ENCODE results near the gene TBC1D7. TPM values are rescaled to one million over a fixed set of nuclear protein-coding genes. Genes with fewer than 3 reads are reported as not detected.
A peak's percentile ranks its signal among the peaks of the same experiment; 100 is the strongest.
"Not testable (repeated sequence)": the region's sequence is repeated elsewhere in the genome, so short reads cannot be mapped to it uniquely, and the experiment has no call there.

The TBC1D7 gene
- total RNA-seq, 1 donor from 2014 or later = 18.1 TPM

DNA sequence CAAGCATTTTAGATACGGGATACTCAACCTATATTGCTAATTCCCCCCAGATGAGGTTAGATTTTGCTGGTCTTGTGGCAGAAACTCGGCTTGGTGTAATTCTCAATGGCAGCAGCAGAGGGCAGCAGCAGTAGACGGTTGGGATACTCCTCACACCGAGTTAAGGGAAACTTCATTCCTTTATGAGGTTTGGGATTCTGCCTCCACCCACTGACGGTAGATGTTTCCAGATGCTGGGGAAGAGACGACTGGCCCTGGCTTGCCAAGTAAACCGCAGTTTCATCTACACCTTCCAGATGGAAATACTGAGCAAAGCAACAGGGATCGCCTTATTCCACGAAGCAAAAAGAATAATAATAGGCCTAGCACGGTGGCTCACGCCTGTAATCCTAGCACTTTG lies 8.2 kb upstream of the TBC1D7 start:
- intact Hi-C loops (cut with DNase I) = no loop called here

DNA sequence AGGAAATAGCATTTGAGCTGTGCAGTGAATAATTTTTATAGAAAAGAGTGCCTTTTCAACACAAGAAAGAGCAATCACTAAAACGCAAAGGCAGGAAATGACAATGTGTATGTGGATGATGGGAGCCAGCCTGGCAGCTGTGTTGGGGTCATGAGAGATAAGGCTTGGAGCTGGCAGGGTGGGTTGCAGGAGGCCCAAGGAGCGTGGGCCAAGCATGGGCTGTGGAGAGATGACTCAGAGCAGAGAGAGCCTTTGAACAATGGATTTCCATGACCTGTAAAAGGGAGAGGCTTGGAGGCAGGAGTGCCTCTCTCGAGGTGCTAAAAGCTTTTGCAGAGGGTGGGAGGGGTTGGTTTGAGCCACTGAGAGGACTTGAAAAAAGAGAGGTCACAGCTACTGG lies 6.6 kb upstream of the TBC1D7 start:
- no peaks in the 10 kb centered on the region for H3K4me1 ChIP-seq
- no peak for ATAC-seq
- no peak overlapping the region for H3K27ac ChIP-seq
- intact Hi-C loops (cut with DNase I) = no loop called here
- DNase-seq = no peak
- TF ChIP-seq CTCF (IDR thresholded peaks at IDR 0.05) = no peak
- H3K36me3 ChIP-seq = no peaks in the 10 kb centered on the region
- H3K9me3 ChIP-seq = no peaks in the 10 kb centered on the region
- no peaks in the 10 kb centered on the region for H3K27me3 ChIP-seq
- H3K4me3 ChIP-seq = no peak overlapping the region

More for the DNA sequence above, 8.2 kb upstream of the TBC1D7 start:
- H3K4me1 ChIP-seq = no peaks in the 10 kb centered on the region
- DNase-seq (peak; percentile 83), ATAC-seq (peak; percentile 93)
- no peak overlapping the region for H3K4me3 ChIP-seq
- no peaks in the 10 kb centered on the region for H3K27me3 ChIP-seq
- no peaks in the 10 kb centered on the region for H3K9me3 ChIP-seq
- peak; percentile 94 for TF ChIP-seq CTCF (IDR thresholded peaks at IDR 0.05)
- H3K36me3 ChIP-seq = no peaks in the 10 kb centered on the region
- H3K27ac ChIP-seq = no peak overlapping the region

GRCh38 chr6:13332349-13332706 lies 4.0 kb upstream of the TBC1D7 start:
- TF ChIP-seq CTCF (IDR thresholded peaks at IDR 0.05) = no peak
- Histone ChIP-seq H3K9me3 (no peaks in the 10 kb centered on the region), H3K27ac (no peak overlapping the region), H3K4me3 (no peak overlapping the region), H3K36me3 (no peaks in the 10 kb centered on the region), H3K4me1 (peaks cover 6% of the 10 kb centered on the region), H3K27me3 (no peaks in the 10 kb centered on the region)
- ATAC-seq (no peak), DNase-seq (no peak)
- intact Hi-C loops (cut with DNase I) = no loop called here

DNA sequence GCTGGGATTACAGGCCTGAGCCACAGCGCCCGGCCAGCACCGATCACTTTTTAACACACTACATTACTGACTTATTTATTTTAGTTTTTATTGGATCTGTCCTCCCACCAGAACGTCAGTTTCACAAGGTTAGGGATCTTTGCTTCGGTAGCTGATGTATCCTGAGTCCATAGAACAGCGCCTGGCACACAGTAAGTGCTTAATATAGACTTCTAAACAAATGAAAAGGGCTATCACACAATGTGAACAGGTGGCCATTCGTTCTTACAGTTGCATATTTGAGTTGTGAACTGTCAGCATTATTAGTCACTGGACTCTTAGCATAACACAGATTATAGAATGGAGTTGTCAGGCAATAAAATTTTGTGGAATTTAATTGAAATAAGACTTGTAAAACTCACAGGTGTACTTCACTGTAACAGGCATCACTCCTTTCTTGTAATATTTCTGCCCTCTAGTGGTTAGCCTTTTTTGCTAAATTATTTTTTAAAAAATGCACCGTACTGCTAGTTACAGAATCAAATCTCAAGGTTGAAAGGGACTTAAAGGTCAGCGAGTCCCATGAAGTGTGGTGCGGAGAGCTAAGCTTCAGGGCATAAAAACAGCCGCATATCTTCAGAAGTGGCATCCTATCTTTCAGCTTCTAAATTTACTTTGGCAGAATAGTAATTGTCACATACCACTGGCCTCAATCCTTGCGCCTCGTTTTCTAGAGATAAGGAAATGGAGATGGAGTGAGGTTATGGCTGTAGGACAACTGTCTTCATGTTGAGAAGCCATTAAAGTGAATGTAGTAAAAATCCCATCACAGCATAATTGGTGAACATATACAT lies 3.4 kb upstream of the TBC1D7 start:
- Histone ChIP-seq H3K27me3 (no peaks in the 10 kb centered on the region), H3K4me1 (peaks cover 6% of the 10 kb centered on the region), H3K9me3 (no peaks in the 10 kb centered on the region), H3K4me3 (no peak overlapping the region), H3K36me3 (no peaks in the 10 kb centered on the region), H3K27ac (no peak overlapping the region)
- peak; percentile 73 for TF ChIP-seq CTCF (IDR thresholded peaks at IDR 0.05)
- no peak for ATAC-seq
- intact Hi-C loops (cut with DNase I) = no loop called here
- DNase-seq = no peak

- Histone ChIP-seq H3K4me3 (peak overlapping the region; percentile 90), H3K27ac (peak overlapping the region; percentile 89), H3K36me3 (peaks cover 23% of the 10 kb centered on the region), H3K4me1 (peaks cover 6% of the 10 kb centered on the region), H3K27me3 (no peaks in the 10 kb centered on the region), H3K9me3 (no peaks in the 10 kb centered on the region)
- ATAC-seq (no peak), DNase-seq (no peak)
- intact Hi-C loops (cut with DNase I) = no loop called here
- TF ChIP-seq CTCF (IDR thresholded peaks at IDR 0.05) = no peak
Measured at GRCh38 chr6:13328875-13329183, 492 bp upstream of the TBC1D7 start.

- no peak for ATAC-seq
- Histone ChIP-seq H3K27ac (peak overlapping the region; percentile 89), H3K4me1 (peaks cover 6% of the 10 kb centered on the region), H3K36me3 (peaks cover 35% of the 10 kb centered on the region), H3K9me3 (no peaks in the 10 kb centered on the region), H3K27me3 (no peaks in the 10 kb centered on the region), H3K4me3 (peak overlapping the region; percentile 90)
- intact Hi-C loops (cut with DNase I) = no loop called here
- no peak for DNase-seq
- TF ChIP-seq CTCF (IDR thresholded peaks at IDR 0.05) = no peak
Measured at GRCh38 chr6:13327691-13328075, 654 bp downstream of the TBC1D7 start.

DNA sequence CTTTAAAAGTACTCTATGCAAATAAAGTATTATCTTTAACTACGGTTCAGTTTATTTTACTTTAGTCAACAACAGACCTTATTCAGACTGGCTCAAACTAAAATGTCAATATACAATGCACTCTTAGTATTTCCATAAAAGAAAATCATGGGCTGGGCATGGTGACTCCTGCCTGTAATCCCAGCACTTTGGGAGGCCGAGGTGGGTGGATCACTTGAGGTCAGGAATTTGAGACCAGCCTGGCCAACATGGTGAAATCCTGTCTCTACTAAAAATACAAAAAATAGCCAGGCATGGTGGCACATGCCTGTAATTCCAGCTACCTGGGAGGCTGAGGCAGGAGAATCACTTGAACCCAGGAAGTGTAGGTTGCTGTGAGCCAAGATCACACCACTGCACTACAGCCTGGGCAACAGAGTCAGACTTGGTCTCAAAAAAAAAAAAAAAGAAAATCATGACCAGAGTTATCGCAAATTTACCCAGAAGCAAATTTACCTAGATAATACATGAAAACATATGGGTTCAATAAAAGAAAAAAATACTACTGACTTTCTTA lies 2.2 kb downstream of the TBC1D7 start:
- H3K27me3 ChIP-seq; H3K4me1 ChIP-seq; ATAC-seq; H3K4me3 ChIP-seq; H3K9me3 ChIP-seq; DNase-seq; H3K27ac ChIP-seq; intact Hi-C loops (cut with DNase I): not testable (repeated sequence)
- H3K36me3 ChIP-seq = peaks cover 50% of the 10 kb centered on the region

Data from upper lobe of right lung (tissue), 1 donor.